GM12878 (cell line): Measurements from ENCODE around the gene HSD11B1. TPM values are rescaled to one million over a fixed set of nuclear protein-coding genes. Genes with fewer than 3 reads are reported as not detected.

Source experiments
- ATAC-seq: fragments of 200-7000 bp; cut with Tn5 transposase; 3 replicates; pipeline ENCODE4 v1.9.1; 2020; ENCODE audit warnings: mild to moderate bottlenecking, moderate library complexity
- BruUV-seq: library from RNA; stranded (reverse); fragments of 400-500 nt; replicated peaks from 2 replicates; lab custom pipeline; 2021; lab: Mats Ljungman, UMichigan
- CTCF ChIA-PET: fragments of 300-600 bp; sonication (Branson Sonifier 250); formaldehyde crosslinking; extraction: SDS; loops from one replicate; lab custom pipeline; 2021; ENCODE audit warnings: inconsistent platforms; lab: Yijun Ruan, JAX
- POLR2A ChIA-PET: fragments of 350-600 bp; formaldehyde crosslinking; extraction: SDS; loops from one replicate; lab custom pipeline; 2021; ENCODE audit warnings: inconsistent platforms; lab: Charles Lee
- RAD21 ChIA-PET: fragments of 300-600 bp; sonication (Branson Sonifier 250); formaldehyde crosslinking; loops from one replicate; lab custom pipeline; 2023; ENCODE audit warnings: antibody characterized with exemption; ENCODE audit not compliant: unreplicated experiment; lab: Charles Lee
- SMC1A ChIA-PET: fragments of 300-600 bp; sonication (Branson Sonifier 250); formaldehyde crosslinking; loops from one replicate; lab custom pipeline; 2023; ENCODE audit not compliant: unreplicated experiment, uncharacterized antibody; lab: Charles Lee
- DNase-seq: peaks from one replicate; pipeline ENCODE4 v3.0.0-alpha.2; 2011; ENCODE audit warnings: low read depth, low spot score
- FAIRE-seq: peaks from 3 replicates; lab custom pipeline; 2011; peaks lifted over from hg19 to GRCh38; lab: Jason Lieb, UNC
- H2AFZ ChIP-seq: 2 replicates; pipeline ENCODE4 v1.6.0; 2011; ENCODE audit warnings: low read depth, low read length, control low read depth; ENCODE audit not compliant: control insufficient read depth
- H3K27ac ChIP-seq: 2 replicates; pipeline ENCODE4 v1.5.1; 2011; ENCODE audit warnings: control low read depth; ENCODE audit not compliant: control insufficient read depth, insufficient read depth
- H3K27me3 ChIP-seq, 2 experiments: replicated peaks in 1 of 2; 2 replicates each; pipeline versions ENCODE4 v1.6.0 to v1.6.1; 2011; ENCODE audit warnings: low read length in 1 of 2; ENCODE audit not compliant: control insufficient read depth in 2 of 2, insufficient read depth in 2 of 2
- H3K36me3 ChIP-seq, 2 experiments: 2 replicates each; pipeline ENCODE4 v1.5.1; 2011; ENCODE audit warnings: low read length in 1 of 2; ENCODE audit not compliant: control insufficient read depth in 2 of 2, insufficient read depth in 2 of 2
- H3K4me1 ChIP-seq: 2 replicates; pipeline ENCODE4 v1.6.1; 2011; ENCODE audit warnings: mild to moderate bottlenecking, low read length, moderate library complexity, mixed read lengths; ENCODE audit not compliant: control insufficient read depth, insufficient read depth
- H3K4me2 ChIP-seq: 2 replicates; pipeline ENCODE4 v1.6.0; 2011; ENCODE audit warnings: control low read depth; ENCODE audit not compliant: control insufficient read depth, insufficient read depth
- H3K4me3 ChIP-seq: fragments of 200-600 bp; sonication (generic); 2 replicates; pipeline ENCODE4 v1.5.1; 2016
- H3K79me2 ChIP-seq: 2 replicates; pipeline ENCODE4 v1.6.0; 2011; ENCODE audit warnings: low read length; ENCODE audit not compliant: control insufficient read depth, insufficient read depth
- H3K9ac ChIP-seq: 2 replicates; pipeline ENCODE4 v1.8.0; 2011; ENCODE audit warnings: low read length, control low read depth, mixed read lengths; ENCODE audit not compliant: control insufficient read depth, insufficient read depth
- H3K9me3 ChIP-seq: replicated peaks from 3 replicates; pipeline ENCODE4 v1.5.1; 2011; ENCODE audit warnings: mild to moderate bottlenecking, low read length; ENCODE audit not compliant: control insufficient read depth, insufficient read depth
- H4K20me1 ChIP-seq: 2 replicates; pipeline ENCODE4 v1.6.0; 2011; ENCODE audit not compliant: control insufficient read depth, insufficient read depth
- SPI1 ChIP-seq: IDR thresholded peaks from 2 replicates; pipeline ENCODE4 v1.6.1; 2011; ENCODE audit warnings: low read depth, mild to moderate bottlenecking, low read length, moderate library complexity, borderline replicate concordance; ENCODE audit not compliant: insufficient read depth
- SUPT20H ChIP-seq: IDR thresholded peaks from 2 replicates; pipeline ENCODE4 v1.6.1; 2011; ENCODE audit warnings: low read depth, mild to moderate bottlenecking, low read length, moderate library complexity, borderline replicate concordance; ENCODE audit not compliant: control insufficient read depth
- YY1 ChIP-seq: IDR thresholded peaks from 2 replicates; pipeline ENCODE4 v1.6.1; 2011; ENCODE audit warnings: low read depth, mild to moderate bottlenecking, low read length
- in situ Hi-C: fragments of 300-500 bp; cut with MboI; formaldehyde crosslinking; loops from 9 replicates; pipeline ENCODE4 v1.14.3; 2018; ENCODE audit warnings: mixed read lengths
- intact Hi-C: fragments of 100-400 bp; cut with micrococcal nuclease; formaldehyde crosslinking; loops from one replicate; pipeline ENCODE4 v1.14.2; 2022; ENCODE audit not compliant: unreplicated experiment
- polyA plus RNA-seq, 11 experiments: library from polyadenylated mRNA; depleted of rRNA in 4 of 11; unstranded in 6 of 11; stranded (reverse) in 5 of 11; fragments of >200 nt; fragmentation: Nextera tagmentation in 4 of 11; fragmentation: Illumina TruSeq in 1 of 11; extraction: Ambion mirVana in 4 of 11; extraction: Trizol in 1 of 11; gene quantifications; 1 replicate in 1 of 11; 2 replicates in 10 of 11; pipeline versions ENCODE4 v1.2.1 to v1.2.3, GENCODE V29; 2011 to 2016; ENCODE audit warnings: inconsistent platforms in 2 of 11, missing spikeins in 2 of 11, low read depth in 1 of 11
- total RNA-seq, 4 experiments: library from RNA; depleted of rRNA in 3 of 4; stranded (reverse); fragments of >200 nt in 3 of 4; fragmentation: Illumina TruSeq in 1 of 4; extraction: Trizol in 1 of 4; gene quantifications; 2 replicates each; pipeline versions ENCODE4 v1.2.1 to v1.2.3, GENCODE V29; 2013 to 2021
- TF ChIP-seq, protein P1 (sequence below): fragments of 450-650 bp; IDR thresholded peaks from 2 replicates; pipeline ENCODE4 v1.6.1; 2016; ENCODE audit warnings: mild to moderate bottlenecking

HSD11B1 gene
- total and polyA plus RNA-seq, 10 of the 15 experiments (the other 5 are each of a cell fraction or from before 2014, with no cell fraction given): 0.04 to 0.27 (median 0.15) TPM; not detected in 7

DNA sequence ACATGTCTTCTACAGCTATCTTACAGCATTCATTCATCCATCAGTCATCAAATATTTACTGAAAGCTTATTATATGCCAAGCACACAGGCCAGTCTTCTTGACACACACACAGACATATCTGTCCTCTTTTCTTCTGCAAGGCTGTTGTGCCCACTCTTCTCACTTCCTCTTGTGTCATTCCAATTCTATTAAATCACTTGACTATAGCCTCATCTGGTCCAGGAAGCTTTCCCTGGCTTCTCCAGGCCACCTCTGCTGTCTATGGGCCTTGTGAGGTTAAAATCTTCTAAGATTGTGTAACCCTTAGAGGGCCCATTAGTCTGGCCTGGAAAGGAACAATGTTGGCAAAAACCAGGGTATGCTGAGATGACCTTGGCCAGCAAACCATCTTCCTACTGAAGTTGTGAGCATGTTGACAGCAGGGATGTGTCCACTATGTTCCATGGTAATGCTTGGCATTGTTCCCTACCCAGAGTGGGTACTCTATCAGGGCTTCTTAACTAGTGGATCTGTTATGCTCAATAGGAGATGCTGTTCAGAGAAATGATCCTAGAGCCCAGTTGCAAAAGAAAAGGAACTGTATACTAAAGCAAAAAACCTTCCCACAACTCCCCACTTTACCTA, 56.5 kb downstream of the HSD11B1 start:
- Histone ChIP-seq H3K4me2 (no peak overlapping the region), H3K36me3 (peaks cover 12 to 20% of the 10 kb centered on the region in 2 experiments; a peak in 3 of 4 replicates), H3K9ac (no peak overlapping the region), H3K27me3 (no peaks in the 10 kb centered on the region), H4K20me1 (no peaks in the 10 kb centered on the region), H2AFZ (no peak overlapping the region), H3K9me3 (no peaks in the 10 kb centered on the region), H3K4me1 (peaks cover 21% of the 10 kb centered on the region), H3K27ac (no peak overlapping the region), H3K4me3 (no peak overlapping the region), H3K79me2 (peaks cover 24% of the 10 kb centered on the region)
- TF ChIP-seq, protein P1, sequence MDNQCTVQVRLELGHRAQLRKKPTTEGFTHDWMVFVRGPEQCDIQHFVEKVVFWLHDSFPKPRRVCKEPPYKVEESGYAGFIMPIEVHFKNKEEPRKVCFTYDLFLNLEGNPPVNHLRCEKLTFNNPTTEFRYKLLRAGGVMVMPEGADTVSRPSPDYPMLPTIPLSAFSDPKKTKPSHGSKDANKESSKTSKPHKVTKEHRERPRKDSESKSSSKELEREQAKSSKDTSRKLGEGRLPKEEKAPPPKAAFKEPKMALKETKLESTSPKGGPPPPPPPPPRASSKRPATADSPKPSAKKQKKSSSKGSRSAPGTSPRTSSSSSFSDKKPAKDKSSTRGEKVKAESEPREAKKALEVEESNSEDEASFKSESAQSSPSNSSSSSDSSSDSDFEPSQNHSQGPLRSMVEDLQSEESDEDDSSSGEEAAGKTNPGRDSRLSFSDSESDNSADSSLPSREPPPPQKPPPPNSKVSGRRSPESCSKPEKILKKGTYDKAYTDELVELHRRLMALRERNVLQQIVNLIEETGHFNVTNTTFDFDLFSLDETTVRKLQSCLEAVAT: no peak
- TF ChIP-seq SPI1 (peak; percentile 49; the same call in 1 of the 2 replicates), YY1 (no peak), SUPT20H (no peak)
- ChIA-PET POLR2A (interaction anchor here (1.7 kb wide), 1 partner anchor 23 kb away, joined by 4 read pairs; the partner anchor contains the start of gene C1orf74), RAD21 (interaction anchor here (1.0 kb wide), 1 partner anchor 86 kb away, joined by 3 read pairs; the partner anchor contains the start of gene G0S2), SMC1A (interaction anchor here (0.7 to 13.9 kb wide), 10 partner anchors 7 to 62 kb away, joined by 3 to 282 read pairs (median 5); no protein-coding TSS in a partner anchor), CTCF (interaction anchor here (0.9 to 2.9 kb wide), 6 partner anchors 8 to 62 kb away, joined by 3 to 13 read pairs (median 6); no protein-coding TSS in a partner anchor)
- BruUV-seq: no TSS peak
- no peak for FAIRE-seq
- no peak for DNase-seq
- no peak for ATAC-seq
- in situ Hi-C loops (no loop called here), intact Hi-C loops (no loop called here)
